NCI-H146 (cell line): Measurements from ENCODE around the gene HAP1.

ENCODE experiments used
- DNase-seq: peaks from one replicate; lab custom pipeline; 2025; lab: John Stamatoyannopoulos, UW

HAP1 gene

DNA sequence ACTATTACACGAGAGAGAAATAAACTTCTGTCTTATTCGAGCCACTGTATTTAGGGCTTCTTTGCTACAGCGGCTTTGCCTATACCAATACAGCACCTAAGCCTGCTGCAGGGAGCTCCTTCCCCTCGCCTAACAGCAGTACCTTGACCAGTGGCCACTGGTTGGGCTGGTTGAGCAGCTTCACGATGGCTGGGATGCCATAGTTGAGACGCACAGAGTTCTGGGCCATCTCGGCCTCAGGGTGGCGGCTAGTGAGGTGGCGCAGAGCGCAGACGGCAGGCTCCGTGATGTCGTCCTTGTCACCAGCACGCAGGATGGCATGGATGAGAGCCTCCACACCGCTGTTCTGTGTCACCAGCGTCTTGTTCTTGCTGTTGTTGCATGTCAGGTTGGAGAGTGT lies 28.4 kb upstream of the HAP1 start:
- DNase-seq = no peak

DNA sequence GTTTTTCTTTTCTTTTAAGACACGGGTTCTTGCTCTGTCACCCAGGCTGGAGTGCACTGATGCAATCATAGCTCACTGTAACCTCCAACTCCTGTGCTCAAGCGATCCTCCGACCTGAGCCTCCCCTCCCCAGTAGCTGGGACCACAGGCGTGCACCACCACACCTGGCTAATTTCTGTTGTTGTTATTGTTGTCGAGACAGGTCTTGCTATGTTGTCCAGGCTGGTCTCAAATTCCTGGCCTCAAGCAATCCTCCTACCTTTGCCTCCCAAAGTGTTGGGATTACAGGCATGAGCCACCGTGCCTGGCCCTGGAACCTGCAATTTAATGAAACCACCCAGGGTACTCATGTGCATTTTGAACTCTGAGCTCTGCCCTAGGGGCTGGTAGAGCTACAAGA lies 27.9 kb upstream of the HAP1 start:
- no peak for DNase-seq

DNA sequence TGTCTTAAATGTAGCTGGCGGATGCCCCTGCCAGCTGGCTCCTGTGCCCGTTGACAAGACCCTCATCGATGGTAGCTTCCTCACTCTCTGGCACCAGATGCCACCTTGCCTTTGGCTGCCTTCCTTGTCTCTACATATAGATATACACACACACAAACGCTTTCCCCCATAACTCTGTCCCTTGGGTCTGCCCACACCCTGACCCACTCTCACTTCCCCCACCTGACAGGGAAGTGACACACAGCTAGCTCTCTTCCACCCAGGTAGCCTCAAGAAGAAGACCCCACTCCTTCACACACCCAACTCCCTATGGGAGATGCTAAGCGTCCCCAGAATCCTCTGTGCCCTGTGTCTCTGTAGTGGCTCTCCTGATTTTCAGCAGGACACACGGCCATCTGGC lies 26.4 kb upstream of the HAP1 start:
- DNase-seq = no peak

DNA sequence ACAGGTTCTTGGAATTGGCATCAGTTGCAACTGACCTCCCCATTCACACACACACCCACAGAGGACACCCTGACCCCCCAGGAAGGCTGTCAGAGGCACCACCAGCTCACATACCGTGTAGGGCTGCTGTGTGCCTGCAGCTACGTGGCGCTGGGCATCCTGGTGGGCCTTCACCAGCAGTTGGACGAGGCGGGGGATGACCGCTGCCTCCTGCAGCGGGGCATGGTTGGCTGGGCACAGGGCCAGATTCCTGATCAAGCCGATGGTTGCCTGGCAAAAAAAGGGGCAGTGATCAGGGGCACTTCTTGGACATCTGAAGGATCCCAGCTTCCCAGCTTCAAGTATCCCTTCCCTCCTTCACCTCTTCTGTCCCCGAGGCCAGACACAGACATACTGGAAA lies 24.2 kb upstream of the HAP1 start:
- no peak for DNase-seq

DNA sequence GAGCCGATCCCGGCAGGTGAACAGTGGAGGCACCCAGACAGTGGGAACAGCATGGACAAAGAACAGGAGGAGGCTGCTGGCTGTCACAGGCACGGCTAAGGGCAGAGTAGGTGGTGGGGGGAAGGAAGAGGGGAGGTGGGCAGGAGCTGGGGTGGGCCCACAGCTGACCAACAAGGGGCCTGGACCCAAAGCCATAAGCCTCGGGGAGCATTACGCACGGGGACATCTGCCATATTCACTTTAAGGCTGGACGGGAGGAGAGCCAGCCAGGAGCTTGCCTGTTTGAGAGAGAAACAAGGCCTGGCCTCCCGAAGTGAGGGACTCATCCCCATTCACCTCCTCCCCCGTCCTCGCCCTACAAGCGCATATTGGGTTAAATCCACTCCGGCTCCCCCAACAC lies 19.6 kb upstream of the HAP1 start:
- no peak for DNase-seq

DNA sequence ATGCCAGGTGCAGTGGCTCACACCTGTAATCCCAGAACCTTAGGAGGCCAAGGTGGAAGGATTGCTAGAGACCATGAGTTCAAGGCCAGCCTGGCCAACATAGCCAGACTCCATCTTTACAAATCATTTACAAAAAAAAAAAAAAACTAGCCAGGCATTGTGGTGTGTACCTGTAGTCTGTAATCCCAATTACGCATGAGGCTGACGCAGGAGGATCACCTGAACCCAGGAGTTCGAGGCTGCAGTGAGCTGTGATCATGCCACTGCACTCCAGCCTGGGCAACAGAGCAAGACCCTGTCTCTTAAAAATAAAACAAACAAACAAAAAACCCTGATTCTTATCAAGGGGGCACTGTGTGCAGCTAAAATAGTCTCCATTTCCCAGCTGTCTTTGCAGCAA lies 16.8 kb upstream of the HAP1 start:
- no peak for DNase-seq

DNA sequence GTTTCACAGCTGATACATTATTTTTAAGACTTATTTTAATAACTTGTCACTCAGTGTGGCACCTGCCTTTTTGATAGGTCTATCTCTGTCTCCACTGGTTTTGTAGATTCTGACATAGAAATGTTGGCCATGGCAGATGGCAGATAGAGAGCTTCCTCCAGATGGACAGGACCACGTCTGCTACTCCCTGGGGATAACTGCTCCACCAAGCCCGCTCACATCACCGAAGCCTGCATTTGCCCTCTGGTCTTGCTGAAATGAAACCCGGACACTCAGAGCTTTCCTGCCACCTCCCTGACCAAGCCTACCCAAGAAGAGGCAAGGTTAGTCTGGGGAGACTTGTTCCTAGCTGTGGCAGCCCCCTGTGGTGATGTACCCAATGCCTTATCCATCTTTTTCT lies 16.4 kb upstream of the HAP1 start:
- DNase-seq = no peak

DNA sequence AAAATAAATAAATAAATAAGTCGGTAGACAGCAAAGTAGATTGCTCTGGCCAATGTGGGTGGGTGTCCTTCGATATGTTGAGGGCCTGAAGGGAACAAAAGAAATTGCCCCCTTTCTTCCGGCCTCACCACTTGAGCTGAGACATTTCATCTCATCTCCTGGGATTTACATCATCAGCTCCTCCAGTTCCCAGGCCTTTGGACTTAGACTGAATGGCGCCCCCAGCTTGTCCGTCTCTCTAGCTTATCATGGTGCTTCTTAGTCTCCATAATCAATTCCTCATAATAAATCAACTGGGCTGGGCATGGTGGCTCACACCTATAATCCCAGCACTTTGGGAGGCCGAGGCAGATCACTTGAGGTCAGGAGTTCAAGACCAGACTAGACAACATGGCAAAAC lies 13.8 kb upstream of the HAP1 start:
- no peak for DNase-seq

DNA sequence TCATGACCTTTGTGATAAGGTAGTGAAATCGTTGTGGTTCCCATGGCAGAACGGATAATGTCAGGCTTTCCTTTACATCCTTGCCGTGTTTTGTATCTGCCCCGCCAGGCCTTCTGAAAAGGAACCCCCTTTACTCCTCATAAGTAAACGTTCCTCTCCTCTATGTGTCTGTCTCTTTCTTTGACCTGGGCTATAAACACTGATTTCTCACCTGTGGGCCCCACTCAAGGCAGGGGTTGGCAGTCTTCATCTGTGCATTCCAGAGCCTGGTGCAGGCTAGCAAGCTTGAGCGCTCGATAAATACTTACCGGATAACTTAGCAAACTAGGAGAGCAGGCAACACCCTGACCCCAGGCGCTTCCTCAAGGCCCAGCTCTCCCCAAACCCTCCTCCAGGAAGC lies 7.3 kb upstream of the HAP1 start:
- no peak for DNase-seq

DNA sequence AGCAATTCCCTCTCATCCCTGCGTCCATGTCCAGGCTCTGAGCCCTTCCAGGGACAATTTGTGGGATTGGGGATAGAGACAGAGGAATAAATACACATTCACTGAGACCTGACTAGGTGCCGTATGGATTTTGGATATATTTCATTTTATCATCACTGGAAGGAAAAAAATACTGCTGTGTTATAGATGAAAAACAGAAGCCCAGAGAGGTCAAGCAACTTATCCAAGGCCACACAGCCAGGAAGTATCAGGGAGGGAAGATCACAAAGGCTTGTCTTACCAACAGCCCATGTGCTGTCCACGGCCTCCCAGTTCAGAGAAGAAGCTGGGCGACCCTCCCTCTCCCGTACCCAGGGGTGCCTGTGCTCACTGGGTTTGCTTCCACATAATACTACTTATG lies 6.1 kb upstream of the HAP1 start:
- DNase-seq = no peak

DNA sequence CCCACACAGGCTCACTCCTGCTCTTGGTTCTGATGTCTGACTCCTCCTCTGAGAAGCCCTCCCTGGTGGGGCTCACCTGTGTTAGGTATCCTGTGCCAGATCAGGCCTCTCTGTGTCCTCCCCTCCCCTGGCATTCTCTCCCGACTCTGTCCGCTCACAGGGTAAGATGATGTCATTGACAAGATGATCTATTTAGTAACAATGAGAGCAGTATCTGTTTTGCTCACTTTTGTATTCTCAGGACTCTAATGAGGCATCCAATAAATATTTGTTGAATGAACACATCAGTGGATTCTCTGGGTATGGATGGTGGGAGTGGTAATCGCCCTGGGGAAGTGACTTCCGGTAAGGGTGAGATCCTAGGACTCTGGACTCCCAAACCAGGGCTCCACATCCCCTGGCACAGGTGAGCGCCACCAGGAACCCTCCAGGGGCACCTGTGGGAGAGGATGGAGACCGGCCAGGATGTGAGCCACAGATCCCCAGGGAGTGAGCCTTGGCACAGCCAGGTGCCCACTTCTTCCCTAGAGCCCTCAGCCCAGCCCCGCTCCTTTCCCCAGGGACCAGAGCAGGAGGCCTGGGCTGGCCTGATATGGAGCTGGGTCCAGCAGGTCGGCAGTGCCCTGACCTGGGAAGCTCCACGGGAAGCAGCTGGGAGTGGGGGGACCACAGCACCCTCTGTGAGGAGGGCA lies 5.4 kb upstream of the HAP1 start:
- DNase-seq = no peak

DNA sequence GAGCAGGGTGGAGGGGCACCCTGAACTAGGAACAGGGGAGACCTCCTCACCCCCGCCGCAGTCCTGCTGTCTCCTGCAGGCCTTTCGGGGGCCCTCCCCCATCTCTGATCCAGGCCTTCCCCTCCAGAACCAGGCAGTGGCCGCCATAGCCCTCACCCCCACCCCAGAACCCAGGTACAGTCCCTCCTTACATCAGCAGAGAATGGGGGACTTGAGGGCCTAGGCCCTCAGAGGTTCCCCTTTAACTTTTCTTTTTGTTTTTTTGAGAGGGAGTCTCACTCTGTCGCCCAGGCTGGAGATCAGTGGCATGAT lies 4.3 kb upstream of the HAP1 start:
- no peak for DNase-seq

DNA sequence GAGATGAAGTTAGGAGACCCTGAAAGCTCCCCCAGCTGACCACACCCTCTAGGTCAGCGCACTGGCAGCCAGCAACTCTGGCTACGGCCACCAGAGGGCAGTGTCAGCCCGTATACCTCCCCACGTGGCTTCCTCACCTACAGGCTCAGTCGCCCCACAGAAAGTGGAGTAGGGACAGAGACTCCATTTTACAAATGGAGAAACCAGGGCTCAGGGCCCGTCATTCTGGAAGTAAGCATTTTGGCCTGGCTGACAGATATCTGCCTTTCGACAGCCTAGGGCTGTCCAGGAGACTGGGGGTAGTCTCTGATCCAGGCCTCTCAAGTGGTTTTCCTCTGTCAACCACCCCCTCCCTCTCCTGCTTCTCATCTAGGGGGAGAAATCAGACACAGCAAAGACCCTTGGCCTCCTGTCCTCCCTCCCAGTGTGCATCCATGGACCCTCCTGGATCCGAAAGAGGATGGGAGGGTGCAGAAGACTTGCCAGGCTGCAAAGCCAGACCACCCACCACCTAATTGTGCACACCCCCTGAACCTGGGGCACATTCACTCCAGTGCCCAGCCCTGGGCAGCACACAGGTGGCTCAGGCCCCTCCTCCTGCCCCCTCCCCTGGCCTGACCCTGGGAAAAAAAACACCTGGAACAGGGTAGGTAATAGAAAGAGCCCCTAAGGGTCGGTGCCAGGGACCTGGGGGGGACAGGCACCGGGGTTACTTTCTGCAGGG lies 3.8 kb upstream of the HAP1 start:
- peak; percentile 81 for DNase-seq

DNA sequence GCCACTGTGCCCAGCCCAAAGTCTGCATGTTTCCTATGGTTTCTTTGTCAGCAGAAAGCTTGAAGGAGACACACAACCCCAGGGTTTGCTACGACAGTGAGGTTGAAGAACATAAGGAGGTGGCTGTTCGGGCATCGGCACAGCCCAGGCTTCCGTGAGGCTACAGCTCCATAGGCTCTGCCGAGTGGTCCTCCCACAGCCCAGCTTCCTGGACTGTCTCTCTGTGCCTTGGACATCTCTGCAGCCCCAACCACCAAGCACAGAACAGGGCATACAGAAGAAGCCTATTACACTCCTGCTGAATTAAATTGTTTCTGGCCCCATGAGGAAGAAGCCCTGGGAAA lies 3.2 kb upstream of the HAP1 start:
- DNase-seq = no peak

DNA sequence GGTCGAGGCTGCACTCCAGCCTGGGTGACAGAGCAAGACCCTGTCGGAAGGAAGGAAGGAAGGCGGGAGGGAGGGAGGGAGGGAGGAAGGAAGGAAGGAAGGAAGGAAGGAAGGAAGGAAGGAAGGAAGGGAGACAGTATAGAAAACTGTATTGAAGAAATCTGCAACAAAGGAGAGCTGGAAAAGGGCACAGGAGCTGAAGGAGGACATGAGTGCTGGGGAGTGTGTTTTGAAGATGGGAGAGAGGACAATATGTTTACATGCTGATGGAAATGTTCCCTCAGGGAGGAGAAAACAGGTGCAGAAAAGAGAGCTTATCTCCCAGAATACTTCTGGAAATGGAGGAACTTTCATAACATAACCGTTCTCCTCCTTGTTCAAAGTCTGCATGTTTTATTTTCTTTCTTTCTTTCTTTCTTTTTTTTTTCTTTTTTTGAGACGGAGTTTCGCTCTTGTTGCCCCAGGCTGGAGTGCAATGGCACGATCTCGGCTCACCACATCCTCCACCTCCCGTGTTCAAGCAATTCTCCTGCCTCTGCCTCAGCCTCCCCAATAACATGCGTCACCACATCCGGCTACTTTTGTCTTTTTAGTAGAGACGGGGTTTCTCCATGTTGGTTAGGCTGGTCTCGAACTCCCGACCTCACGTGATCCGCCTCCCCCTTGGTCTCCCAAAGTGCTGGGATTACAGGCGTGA lies 2.7 kb upstream of the HAP1 start:
- no peak for DNase-seq

DNA sequence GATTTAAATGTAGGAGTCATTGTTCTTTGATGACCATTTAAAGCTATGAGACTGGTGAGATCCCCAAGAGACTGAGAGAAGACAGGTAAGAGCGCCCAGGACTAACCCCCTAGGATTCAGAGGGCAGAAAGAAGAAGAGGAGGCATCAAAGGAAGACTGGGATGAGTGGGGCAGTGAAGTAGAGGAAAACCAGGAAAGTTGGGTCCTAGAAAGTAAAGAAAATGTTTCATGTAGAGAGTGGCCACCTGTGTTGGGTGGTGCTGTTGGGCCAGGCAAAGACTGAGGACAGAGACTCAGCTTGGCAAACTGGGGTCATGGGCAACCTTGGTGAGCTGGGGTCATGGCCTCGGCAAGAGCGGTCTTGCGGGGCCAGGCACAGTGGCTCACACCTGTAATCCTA lies 1.3 kb upstream of the HAP1 start:
- no peak for DNase-seq

DNA sequence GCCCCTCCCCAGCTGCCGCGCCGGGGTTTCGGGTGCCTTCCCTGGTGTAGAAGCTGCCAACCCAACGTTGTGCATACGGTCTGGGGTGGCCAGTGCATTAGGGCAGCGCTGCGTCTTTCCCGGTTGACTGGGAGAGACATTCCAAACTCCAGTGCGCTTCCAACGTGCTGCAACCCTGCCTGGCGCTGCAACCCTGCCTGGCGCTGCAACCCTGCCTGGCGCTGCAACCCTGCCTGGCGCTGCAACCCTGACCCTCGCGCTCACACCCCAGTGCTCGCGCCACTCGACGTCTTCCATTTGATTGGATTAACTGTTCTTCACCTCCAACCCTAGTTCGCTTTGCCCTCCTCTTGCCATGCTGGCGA lies 488 bp upstream of the HAP1 start:
- peak; percentile 42 for DNase-seq

DNA sequence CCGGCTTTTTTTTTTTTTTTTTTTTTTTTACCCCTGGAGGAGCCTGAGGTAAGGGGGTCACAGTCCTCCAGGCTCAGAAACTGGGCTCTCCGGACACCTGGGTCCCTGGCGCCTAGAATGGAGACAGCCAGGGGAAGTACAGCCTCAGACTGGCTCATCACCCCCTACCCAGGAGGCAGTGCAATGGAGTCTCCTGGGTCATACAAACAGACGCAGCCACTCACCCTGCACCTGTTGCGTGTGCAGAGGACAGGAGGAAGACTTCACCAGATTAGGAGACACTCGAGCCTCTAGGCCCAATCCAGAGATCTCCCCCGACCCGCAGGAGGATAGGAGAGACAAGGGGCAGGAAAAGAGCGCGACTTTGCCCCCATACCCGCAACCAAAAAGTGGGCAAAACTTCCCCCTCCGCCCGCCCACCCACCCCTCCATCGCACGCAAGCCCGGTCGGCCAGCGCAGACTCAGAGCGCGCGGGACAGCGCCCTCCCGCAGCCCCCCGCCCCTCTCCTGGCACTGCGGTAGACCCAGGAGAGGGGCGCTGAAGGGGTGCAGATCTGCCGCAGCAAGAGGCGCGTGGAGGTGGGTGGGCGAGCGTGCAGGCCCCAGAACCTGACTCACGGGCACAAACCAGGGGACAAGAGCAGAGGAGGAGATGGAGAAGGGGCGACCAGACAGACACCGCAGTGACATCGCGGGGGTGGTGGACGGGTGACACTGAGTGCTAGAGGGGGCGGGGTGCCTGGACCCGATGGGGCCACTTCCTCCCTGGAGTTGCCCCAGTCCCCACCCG lies 900 bp downstream of the HAP1 start:
- DNase-seq = no peak

DNA sequence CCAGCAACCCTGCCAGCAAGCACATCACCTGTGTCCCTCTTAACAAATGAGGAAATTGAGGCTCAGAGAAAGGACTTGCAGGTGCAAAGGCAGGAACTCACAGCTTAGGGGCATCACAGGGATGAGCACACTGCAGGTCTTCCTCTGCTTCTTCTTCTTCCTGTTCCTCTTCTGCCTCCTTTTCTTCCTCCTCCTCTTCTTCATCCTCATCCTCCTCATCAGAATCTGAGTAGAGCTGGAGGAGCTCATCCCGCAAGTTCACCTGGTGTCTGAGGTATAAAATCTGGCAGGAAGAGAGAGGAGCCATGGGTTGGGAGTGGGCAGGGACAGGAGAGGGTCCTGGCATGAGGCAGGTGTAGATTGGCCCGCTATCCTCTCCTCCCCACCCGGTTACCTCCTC lies 2.6 kb downstream of the HAP1 start:
- DNase-seq = no peak

DNA sequence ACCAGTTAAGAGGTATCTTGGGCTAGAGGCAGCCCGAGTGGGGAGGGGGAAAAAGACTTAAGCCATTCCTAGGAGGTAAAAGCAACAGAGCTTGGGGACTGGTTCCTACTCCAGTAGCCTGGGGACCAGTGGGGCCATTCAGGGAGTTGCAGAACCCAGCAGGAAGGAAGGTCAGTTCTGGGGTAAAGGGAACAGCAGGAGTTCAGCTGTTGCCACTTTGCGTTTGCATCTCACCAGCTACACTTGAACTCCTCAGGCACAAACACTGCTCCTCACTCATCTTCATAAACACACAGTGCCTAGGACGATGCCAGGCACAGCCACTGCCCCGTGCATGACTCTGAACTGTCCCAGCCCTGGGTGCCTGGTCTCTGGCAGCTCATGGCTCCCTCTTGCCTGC lies 4.0 kb downstream of the HAP1 start:
- no peak for DNase-seq

DNA sequence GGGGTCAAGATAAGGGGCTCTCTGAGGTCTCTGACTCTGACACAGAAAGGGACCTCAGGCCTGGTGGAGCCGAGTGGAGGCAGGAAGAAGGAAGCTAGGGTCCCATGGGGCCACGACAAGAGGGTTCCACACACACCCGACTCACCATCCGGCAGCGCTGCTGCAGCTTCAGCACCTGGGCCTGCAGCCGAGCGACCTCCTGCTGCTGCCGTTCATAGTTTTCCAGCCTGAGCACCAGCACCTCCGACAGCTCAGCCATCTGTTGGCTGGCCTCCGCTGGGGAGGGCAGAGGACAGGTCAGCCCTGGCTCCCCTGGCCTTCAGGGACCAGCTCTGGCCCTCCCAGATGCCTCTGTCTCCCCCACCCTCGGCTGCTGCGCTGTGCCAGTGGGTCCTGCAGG lies 6.4 kb downstream of the HAP1 start:
- DNase-seq = peak; percentile 25

DNA sequence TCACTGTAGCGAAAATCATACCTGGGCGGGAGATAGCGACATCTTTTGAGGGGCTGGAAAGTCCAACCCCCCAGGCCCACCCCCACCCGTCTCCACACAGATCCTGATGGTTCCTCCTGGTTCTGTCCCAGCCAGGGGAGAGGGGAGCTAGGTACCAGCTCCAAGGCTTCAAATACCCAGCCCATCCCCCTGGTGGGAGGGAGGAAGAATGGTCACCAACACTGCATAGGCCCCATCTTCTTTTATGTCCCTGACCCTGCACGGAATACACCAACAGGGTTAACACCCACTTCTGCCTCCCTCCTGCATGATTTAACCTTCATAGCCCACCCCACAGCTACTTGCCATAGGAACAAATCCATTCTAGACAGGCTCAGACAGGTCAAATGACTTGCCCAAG lies 9.3 kb downstream of the HAP1 start:
- DNase-seq = no peak

DNA sequence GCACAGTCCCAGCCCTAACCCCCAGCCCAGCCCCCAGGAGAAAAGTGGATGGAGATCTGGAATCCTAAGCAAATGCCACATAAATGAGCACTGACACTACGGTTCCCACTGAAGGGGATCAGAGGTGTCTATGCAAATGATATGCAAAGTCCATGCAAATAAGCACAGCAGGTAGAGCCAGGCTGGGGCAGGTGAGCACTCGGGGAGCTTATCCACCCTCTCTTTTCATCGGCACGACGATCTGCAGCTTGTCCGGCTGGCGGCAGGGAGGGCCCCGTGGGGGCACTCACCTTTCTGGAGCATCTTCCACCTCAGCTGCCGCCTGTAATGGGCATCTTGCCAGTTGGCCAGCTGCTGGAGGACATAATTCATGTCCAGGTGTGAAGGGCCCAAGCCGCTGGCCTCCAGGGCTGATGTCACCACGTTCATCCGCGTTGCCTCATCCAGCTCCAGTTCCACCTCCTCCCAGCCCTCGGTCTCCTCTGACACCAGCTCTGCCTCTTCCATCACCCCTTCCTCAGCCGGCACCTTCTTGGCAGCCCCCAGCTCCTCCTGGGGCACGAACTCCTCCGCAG lies 9.9 kb downstream of the HAP1 start:
- peak; percentile 93 for DNase-seq
